Measurements from ENCODE around the gene MIX23.

MIX23 gene

GRCh38 chr3:122353215-122353614, 29.8 kb downstream of the MIX23 start:
- H3K14ac ChIP-seq (ENCODE audit: low read length): no peak overlapping the region
- no peak overlapping the region for H4K12ac ChIP-seq (ENCODE audit: low read depth, low read length)
- no peak overlapping the region for H2BK12ac ChIP-seq (ENCODE audit: low read length)
- H3K9ac ChIP-seq (ENCODE audit: low read length): no peak overlapping the region
- H3K27me3 ChIP-seq (ENCODE audit: insufficient read depth, low read length): no peaks in the 10 kb centered on the region
- H3K36me3 ChIP-seq (ENCODE audit: control insufficient read depth in 1 of 2, insufficient read depth in 2 of 2, low read length in 2 of 2): no peaks in the 10 kb centered on the region
- H3K4me3 ChIP-seq (ENCODE audit: low read depth, low read length): no peak overlapping the region
- H3K79me1 ChIP-seq (ENCODE audit: low read length): no peaks in the 10 kb centered on the region
- H3K9me3 ChIP-seq (ENCODE audit: insufficient read depth, low read depth, low read length): no peaks in the 10 kb centered on the region
- no peak overlapping the region for H2AFZ ChIP-seq (ENCODE audit: insufficient read depth, low read length, poor library complexity)
- H2AK5ac ChIP-seq (ENCODE audit: low read length): no peak overlapping the region
- no peak overlapping the region for H4K91ac ChIP-seq (ENCODE audit: low read depth, low read length)
- no peak overlapping the region for H4K8ac ChIP-seq (ENCODE audit: low read depth, low read length)
- H3K18ac ChIP-seq (ENCODE audit: low read length): no peak overlapping the region
- no peak overlapping the region for H3K4me2 ChIP-seq (ENCODE audit: low read length)
- no peak overlapping the region for H2BK120ac ChIP-seq (ENCODE audit: insufficient read depth, low read length, poor library complexity)
- H3K4ac ChIP-seq (ENCODE audit: low read depth, low read length): no peak overlapping the region
- no peak overlapping the region for H2BK5ac ChIP-seq (ENCODE audit: low read depth, low read length, poor library complexity)
- H3K27ac ChIP-seq (ENCODE audit: low read depth, low read length): no peak overlapping the region
- no peak overlapping the region for H3K23ac ChIP-seq (ENCODE audit: low read length)
- no peak for DNase-seq
- no peaks in the 10 kb centered on the region for H3K4me1 ChIP-seq (ENCODE audit: control insufficient read depth in 1 of 2, insufficient read depth in 2 of 2, low read length in 2 of 2)
- H3K79me2 ChIP-seq (ENCODE audit: control insufficient read depth, insufficient read depth, low read length, poor library complexity): no peaks in the 10 kb centered on the region
- no CpG with 5 or more reads among the region's 2 CpGs for WGBS (ENCODE audit: extremely low coverage, insufficient coverage, insufficient read length)

- Histone ChIP-seq H4K12ac (ENCODE audit: low read depth, low read length) (no peak overlapping the region), H2BK12ac (ENCODE audit: low read length) (no peak overlapping the region), H4K91ac (ENCODE audit: low read depth, low read length) (no peak overlapping the region), H3K27ac (ENCODE audit: low read depth, low read length) (no peak overlapping the region), H3K4ac (ENCODE audit: low read depth, low read length) (no peak overlapping the region), H4K8ac (ENCODE audit: low read depth, low read length) (no peak overlapping the region), H2BK5ac (ENCODE audit: low read depth, low read length, poor library complexity) (no peak overlapping the region), H3K79me1 (ENCODE audit: low read length) (no peaks in the 10 kb centered on the region), H3K4me3 (ENCODE audit: low read depth, low read length) (no peak overlapping the region), H2BK120ac (ENCODE audit: insufficient read depth, low read length, poor library complexity) (no peak overlapping the region), H3K4me2 (ENCODE audit: low read length) (no peak overlapping the region), H3K14ac (ENCODE audit: low read length) (no peak overlapping the region), H3K27me3 (ENCODE audit: insufficient read depth, low read length) (no peaks in the 10 kb centered on the region), H3K79me2 (ENCODE audit: control insufficient read depth, insufficient read depth, low read length, poor library complexity) (no peaks in the 10 kb centered on the region), H3K4me1 (ENCODE audit: control insufficient read depth in 1 of 2, insufficient read depth in 2 of 2, low read length in 2 of 2) (no peaks in the 10 kb centered on the region), H3K9ac (ENCODE audit: low read length) (no peak overlapping the region), H3K36me3 (ENCODE audit: control insufficient read depth in 1 of 2, insufficient read depth in 2 of 2, low read length in 2 of 2) (no peaks in the 10 kb centered on the region), H3K23ac (ENCODE audit: low read length) (no peak overlapping the region), H3K18ac (ENCODE audit: low read length) (no peak overlapping the region), H2AFZ (ENCODE audit: insufficient read depth, low read length, poor library complexity) (no peak overlapping the region), H3K9me3 (ENCODE audit: insufficient read depth, low read depth, low read length) (no peaks in the 10 kb centered on the region), H2AK5ac (ENCODE audit: low read length) (no peak overlapping the region)
- WGBS (ENCODE audit: extremely low coverage, insufficient coverage, insufficient read length): no CpG with 5 or more reads among the region's 4 CpGs
- no peak for DNase-seq
Observed at GRCh38 chr3:122351612-122352011, 31.4 kb downstream of the MIX23 start.

- H3K79me1 ChIP-seq (ENCODE audit: low read length): no peaks in the 10 kb centered on the region
- no peaks in the 10 kb centered on the region for H3K27me3 ChIP-seq (ENCODE audit: insufficient read depth, low read length)
- H3K4me2 ChIP-seq (ENCODE audit: low read length): no peak overlapping the region
- no peak overlapping the region for H4K91ac ChIP-seq (ENCODE audit: low read depth, low read length)
- H2AFZ ChIP-seq (ENCODE audit: insufficient read depth, low read length, poor library complexity): no peak overlapping the region
- no peak overlapping the region for H3K4ac ChIP-seq (ENCODE audit: low read depth, low read length)
- H3K4me1 ChIP-seq (ENCODE audit: control insufficient read depth in 1 of 2, insufficient read depth in 2 of 2, low read length in 2 of 2): no peaks in the 10 kb centered on the region
- H3K9me3 ChIP-seq (ENCODE audit: insufficient read depth, low read depth, low read length): no peaks in the 10 kb centered on the region
- no peak overlapping the region for H3K18ac ChIP-seq (ENCODE audit: low read length)
- no peak overlapping the region for H3K14ac ChIP-seq (ENCODE audit: low read length)
- no peak overlapping the region for H3K23ac ChIP-seq (ENCODE audit: low read length)
- no peaks in the 10 kb centered on the region for H3K36me3 ChIP-seq (ENCODE audit: control insufficient read depth in 1 of 2, insufficient read depth in 2 of 2, low read length in 2 of 2)
- no peak overlapping the region for H2BK12ac ChIP-seq (ENCODE audit: low read length)
- no peak overlapping the region for H2AK5ac ChIP-seq (ENCODE audit: low read length)
- no peak overlapping the region for H3K4me3 ChIP-seq (ENCODE audit: low read depth, low read length)
- H4K12ac ChIP-seq (ENCODE audit: low read depth, low read length): no peak overlapping the region
- no peak overlapping the region for H3K9ac ChIP-seq (ENCODE audit: low read length)
- WGBS (ENCODE audit: extremely low coverage, insufficient coverage, insufficient read length): no CpG with 5 or more reads among the region's 5 CpGs
- no peak overlapping the region for H3K27ac ChIP-seq (ENCODE audit: low read depth, low read length)
- H3K79me2 ChIP-seq (ENCODE audit: control insufficient read depth, insufficient read depth, low read length, poor library complexity): no peaks in the 10 kb centered on the region
- no peak for DNase-seq
- H2BK120ac ChIP-seq (ENCODE audit: insufficient read depth, low read length, poor library complexity): no peak overlapping the region
- H2BK5ac ChIP-seq (ENCODE audit: low read depth, low read length, poor library complexity): no peak overlapping the region
- no peak overlapping the region for H4K8ac ChIP-seq (ENCODE audit: low read depth, low read length)
Observed at GRCh38 chr3:122350814-122351418, 32.1 kb downstream of the MIX23 start.

- H2AFZ ChIP-seq (ENCODE audit: insufficient read depth, low read length, poor library complexity): no peak overlapping the region
- no peak overlapping the region for H3K9ac ChIP-seq (ENCODE audit: low read length)
- H3K4me1 ChIP-seq (ENCODE audit: control insufficient read depth in 1 of 2, insufficient read depth in 2 of 2, low read length in 2 of 2): no peaks in the 10 kb centered on the region
- H3K18ac ChIP-seq (ENCODE audit: low read length): no peak overlapping the region
- no peak overlapping the region for H3K4me3 ChIP-seq (ENCODE audit: low read depth, low read length)
- no peak overlapping the region for H2BK5ac ChIP-seq (ENCODE audit: low read depth, low read length, poor library complexity)
- H4K91ac ChIP-seq (ENCODE audit: low read depth, low read length): no peak overlapping the region
- H4K8ac ChIP-seq (ENCODE audit: low read depth, low read length): no peak overlapping the region
- no peak overlapping the region for H3K4ac ChIP-seq (ENCODE audit: low read depth, low read length)
- no peak overlapping the region for H3K4me2 ChIP-seq (ENCODE audit: low read length)
- H3K9me3 ChIP-seq (ENCODE audit: insufficient read depth, low read depth, low read length): no peaks in the 10 kb centered on the region
- no peaks in the 10 kb centered on the region for H3K36me3 ChIP-seq (ENCODE audit: control insufficient read depth in 1 of 2, insufficient read depth in 2 of 2, low read length in 2 of 2)
- no peak overlapping the region for H4K12ac ChIP-seq (ENCODE audit: low read depth, low read length)
- no peaks in the 10 kb centered on the region for H3K27me3 ChIP-seq (ENCODE audit: insufficient read depth, low read length)
- no peak overlapping the region for H2AK5ac ChIP-seq (ENCODE audit: low read length)
- WGBS (ENCODE audit: extremely low coverage, insufficient coverage, insufficient read length): no CpG with 5 or more reads among the region's 1 CpG
- H2BK120ac ChIP-seq (ENCODE audit: insufficient read depth, low read length, poor library complexity): no peak overlapping the region
- peak; percentile 54 to 82 for DNase-seq
- H2BK12ac ChIP-seq (ENCODE audit: low read length): no peak overlapping the region
- no peaks in the 10 kb centered on the region for H3K79me2 ChIP-seq (ENCODE audit: control insufficient read depth, insufficient read depth, low read length, poor library complexity)
- no peaks in the 10 kb centered on the region for H3K79me1 ChIP-seq (ENCODE audit: low read length)
- H3K14ac ChIP-seq (ENCODE audit: low read length): no peak overlapping the region
- no peak overlapping the region for H3K23ac ChIP-seq (ENCODE audit: low read length)
- no peak overlapping the region for H3K27ac ChIP-seq (ENCODE audit: low read depth, low read length)
Observed at GRCh38 chr3:122349171-122349570, 33.9 kb downstream of the MIX23 start.
